Stimulated activated CD4-positive, alpha-beta T cell treated with anti-CD3 and anti-CD28 coated beads, Interleukin-15, amount 100 ng/mL, for 24 hours (primary cell): Measurements from ENCODE around the gene AXIN1.

Experiments used
- DNase-seq: peaks from one replicate; pipeline ENCODE4 v3.0.0-alpha.2; 2020

Gene AXIN1

GRCh38 chr16:296806-297510 is 55.6 kb downstream of the AXIN1 start:
- no peak for DNase-seq

DNA sequence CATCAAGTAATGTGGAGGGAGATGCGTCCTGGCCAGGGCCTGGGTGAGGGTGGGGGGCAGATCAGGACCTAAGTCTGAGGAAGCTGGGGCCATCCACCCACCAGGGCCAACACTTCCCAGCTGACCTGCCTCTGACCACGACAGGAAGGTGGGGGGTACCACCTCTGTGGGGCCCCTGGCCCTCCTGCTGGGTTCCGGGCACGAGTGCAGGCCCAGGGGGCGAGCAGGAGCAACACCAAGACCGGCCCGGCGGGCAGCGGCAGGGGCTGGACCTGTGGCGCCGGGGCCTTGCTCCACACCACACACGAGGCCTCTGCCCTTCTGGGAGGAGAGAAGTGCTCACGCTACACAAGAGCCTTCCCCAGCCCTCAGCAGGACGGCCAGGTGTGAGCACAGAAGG is 56.2 kb downstream of the AXIN1 start:
- DNase-seq, result no peak

DNA sequence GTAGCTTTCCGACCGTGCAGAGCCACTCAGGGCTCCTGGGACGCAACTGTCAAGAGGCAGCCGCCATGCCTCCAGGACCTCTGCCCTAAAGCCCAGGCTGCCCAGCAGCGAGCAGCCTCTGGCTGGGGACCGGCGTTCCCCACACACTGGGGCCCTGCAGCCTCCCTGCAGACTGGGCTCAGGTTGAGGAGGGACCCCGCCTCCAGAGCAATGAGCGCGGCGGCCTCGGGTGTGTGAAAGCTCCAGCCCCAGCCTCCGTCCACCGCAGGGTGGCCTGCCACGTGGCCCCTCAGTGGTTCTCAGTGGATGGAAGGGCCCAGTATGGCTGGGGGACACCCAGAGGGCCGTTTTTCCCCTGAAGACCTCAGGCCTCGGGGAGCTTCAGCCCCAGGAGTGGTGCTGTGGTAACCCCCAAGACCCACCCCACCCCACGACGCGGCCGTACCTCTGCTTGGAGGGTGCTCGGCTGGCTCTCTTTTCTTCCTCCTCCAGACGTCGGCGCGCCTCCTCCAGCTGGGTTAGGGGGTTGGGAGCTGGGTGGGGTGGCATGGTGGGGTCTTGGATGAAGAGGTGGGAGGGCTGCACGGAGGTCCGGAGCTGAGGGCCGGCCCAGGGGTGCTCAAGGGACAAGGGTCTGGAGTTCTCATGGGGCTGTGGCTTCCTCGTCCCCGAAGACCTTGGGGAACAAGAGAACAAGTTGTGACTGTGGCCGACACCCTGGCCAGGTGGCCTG is 59.3 kb downstream of the AXIN1 start:
- no peak for DNase-seq

- DNase-seq, result no peak
These were observed 61.0 kb downstream of the AXIN1 start for GRCh38 chr16:291539-291938.

GRCh38 chr16:290681-291405 is 61.7 kb downstream of the AXIN1 start:
- DNase-seq, result no peak

DNA sequence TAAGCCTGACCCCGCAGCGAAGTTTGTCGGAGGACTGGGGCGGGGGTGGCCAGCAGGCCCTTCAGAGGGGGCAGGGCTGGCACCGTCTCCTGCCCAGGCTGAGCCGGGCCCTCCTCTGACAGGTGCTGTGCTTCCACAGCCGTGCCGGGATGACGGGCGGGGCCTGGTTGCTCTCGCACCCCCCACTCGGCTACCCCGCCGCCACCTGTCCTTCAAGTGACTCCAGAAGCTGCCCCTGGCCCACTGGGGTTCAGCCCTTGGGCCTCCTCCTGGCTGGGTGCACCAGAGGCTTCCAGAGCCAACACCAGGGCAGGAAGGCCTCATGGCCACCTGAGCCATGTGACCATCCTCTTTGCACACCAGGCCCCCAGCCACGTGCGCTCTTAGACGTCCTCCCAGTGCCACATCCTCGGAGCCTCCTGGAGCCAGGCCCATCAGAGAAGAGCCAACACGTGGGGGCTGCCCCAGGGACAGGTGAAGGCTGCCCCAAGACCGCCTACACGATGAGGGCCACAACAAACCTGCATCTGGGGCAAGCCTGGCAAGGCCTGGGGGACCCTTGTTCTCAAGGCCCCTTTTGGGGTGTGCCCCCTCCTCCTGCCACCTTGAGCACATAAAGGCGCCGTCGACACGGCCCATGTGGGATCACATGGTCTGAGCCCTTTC is 62.4 kb downstream of the AXIN1 start:
- no peak for DNase-seq

GRCh38 chr16:289395-289997 is 63.0 kb downstream of the AXIN1 start:
- DNase-seq, result no peak

DNA sequence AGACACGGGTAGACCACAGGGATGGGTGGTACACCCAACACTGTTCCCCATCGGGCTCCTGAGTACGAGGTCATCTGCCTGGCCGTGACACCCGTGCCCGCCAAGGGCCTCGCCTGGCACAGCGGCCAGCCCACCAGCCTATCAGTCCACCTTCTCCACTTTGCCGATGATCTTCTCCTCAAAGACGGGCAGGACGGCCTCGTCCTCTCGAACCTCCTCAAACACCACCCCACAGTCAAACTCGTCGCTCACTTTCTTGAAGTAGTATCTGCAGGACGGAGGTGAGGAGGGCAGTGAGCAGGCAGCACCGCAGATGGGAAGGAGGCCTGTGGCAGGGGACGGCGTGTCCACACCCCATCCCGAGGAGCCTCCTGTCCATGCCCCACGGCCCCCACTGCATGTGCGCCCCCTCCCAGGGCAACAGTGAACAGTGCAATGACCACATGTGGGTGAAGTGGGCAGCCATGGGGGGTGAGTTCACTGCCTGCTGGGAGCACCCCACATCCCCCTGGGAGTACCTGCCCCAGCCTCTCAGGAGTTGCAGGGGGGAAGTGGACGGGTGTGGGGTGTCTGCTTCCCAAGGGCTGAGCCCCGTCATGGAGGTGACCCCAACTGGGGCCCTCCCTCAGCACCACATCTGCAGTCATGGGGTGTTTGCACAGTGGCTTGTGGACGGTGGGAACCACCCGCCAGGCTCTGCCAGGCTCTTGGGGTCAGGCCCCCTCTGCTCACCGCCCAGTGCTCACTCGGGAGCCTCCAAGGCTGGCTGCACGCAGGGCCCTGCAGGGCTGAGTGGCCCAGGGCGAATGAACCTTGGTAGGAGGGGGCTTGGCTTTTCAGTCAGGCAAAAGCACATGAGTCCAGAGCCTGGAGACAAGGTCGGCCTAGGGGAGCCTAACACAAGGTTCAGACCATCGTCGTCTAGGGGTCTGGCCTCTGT is 64.3 kb downstream of the AXIN1 start:
- no peak for DNase-seq

- no peak for DNase-seq
These were observed 65.2 kb downstream of the AXIN1 start for GRCh38 chr16:287298-287811.

DNA sequence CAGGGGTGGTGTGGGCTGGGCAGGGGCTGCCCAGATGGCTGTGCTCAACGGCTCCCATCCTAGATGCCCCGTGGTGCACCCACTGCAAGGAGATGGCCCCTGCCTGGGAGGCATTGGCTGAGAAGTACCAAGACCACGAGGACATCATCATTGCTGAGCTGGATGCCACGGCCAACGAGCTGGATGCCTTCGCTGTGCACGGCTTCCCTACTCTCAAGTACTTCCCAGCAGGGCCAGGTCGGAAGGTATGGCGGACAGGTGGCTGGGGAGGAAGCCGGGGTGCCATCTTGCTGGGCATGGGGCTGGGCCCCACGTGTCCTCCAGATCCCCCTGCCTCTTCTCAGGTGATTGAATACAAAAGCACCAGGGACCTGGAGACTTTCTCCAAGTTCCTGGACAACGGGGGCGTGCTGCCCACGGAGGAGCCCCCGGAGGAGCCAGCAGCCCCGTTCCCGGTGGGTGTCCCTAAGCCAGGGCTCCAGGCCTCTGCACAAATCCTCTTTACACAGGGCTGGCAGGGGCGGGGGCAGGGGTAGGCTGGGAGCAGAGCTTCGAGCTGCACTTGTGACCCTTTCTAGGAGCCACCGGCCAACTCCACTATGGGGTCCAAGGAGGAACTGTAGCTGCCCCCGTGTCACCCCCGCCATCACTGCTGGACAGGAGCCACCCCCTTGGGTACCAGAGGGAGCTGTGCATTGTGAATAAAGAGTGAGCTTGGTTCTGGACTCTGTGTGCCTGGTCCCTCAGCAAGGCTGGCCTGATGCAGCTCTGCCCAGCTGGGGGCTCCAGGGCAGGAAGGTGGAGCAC is 65.8 kb downstream of the AXIN1 start:
- no peak for DNase-seq

GRCh38 chr16:285146-286055 is 67.1 kb downstream of the AXIN1 start:
- no peak for DNase-seq

- DNase-seq, result no peak
These were observed 68.1 kb downstream of the AXIN1 start for GRCh38 chr16:284204-285120.

DNA sequence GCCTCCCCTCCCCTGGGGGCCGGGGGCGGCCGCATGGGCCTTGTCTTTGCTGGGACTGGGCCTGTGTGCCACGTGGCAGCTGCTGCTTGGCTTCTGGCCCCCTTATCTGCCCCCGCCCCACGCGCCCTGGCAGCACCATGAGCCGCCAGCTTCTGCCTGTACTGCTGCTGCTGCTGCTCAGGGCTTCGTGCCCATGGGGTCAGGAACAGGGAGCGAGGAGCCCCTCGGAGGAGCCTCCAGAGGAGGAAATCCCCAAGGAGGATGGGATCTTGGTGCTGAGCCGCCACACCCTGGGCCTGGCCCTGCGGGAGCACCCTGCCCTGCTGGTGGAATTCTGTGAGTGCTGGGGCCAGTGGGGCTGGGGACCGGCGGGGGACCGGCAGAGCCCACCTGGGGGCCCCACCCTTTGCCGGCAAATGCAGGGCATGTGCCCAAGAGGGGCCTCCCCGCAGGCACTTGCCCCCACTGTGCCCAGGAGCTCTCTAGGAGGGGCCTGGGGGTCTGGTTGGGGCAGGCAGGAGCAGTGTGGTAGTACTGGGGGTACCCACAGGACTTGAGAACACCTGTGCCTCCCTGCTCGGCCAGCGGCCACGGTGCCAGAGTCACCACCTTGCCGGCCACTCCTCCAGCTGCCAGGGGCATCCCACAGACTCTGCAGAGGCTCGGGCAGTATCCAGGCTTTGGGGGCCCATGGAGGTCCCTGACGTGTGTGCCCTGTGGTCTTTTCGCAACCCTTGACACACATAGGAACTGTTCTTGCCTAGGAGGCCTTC is 69.3 kb downstream of the AXIN1 start, which contains the start of gene PDIA2:
Gene PDIA2 (plus strand): TSS at position 132 of the 773 bp plus-strand sequence. CDS start 6 bp downstream, at position 138.
- no peak for DNase-seq

DNA sequence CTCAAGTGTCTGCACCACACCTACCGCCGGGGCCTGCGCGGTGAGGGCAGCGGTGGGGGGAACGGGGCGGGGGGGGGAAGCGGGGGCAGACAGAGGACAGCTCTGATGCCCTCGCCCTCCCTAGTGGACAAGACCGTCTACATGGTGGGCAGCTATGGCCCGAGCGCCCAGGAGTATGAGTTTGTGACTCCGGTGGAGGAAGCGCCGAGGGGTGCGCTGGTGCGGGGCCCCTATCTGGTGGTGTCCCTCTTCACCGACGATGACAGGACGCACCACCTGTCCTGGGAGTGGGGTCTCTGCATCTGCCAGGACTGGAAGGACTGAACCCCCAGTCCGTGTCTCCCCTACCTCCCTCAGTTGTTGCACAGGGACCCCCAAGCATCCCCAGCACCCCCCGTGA is 70.0 kb downstream of the AXIN1 start:
- DNase-seq, result no peak

- DNase-seq, result no peak
These were observed 70.8 kb downstream of the AXIN1 start for GRCh38 chr16:281660-282255.

GRCh38 chr16:280991-281659 is 71.4 kb downstream of the AXIN1 start:
- no peak for DNase-seq
